LNCAP (cell line): ENCODE results near the gene MEFV.

Experiments
- CTCF ChIP-seq: fragments of 450-650 bp; IDR thresholded peaks from 2 replicates; pipeline ENCODE4 v1.5.1; 2017; ENCODE audit warnings: mild to moderate bottlenecking

The MEFV gene

GRCh38 chr16:3246002-3246401 is 10.4 kb downstream of the MEFV start:
- no peak for TF ChIP-seq CTCF

GRCh38 chr16:3243882-3244281 is 12.6 kb downstream of the MEFV start:
- no peak for TF ChIP-seq CTCF

GRCh38 chr16:3242709-3243108 is 13.7 kb downstream of the MEFV start:
- TF ChIP-seq CTCF = no peak

GRCh38 chr16:3241761-3242160 is 14.7 kb downstream of the MEFV start:
- TF ChIP-seq CTCF = no peak

- TF ChIP-seq CTCF = no peak
Measured at GRCh38 chr16:3235856-3236669, 20.4 kb downstream of the MEFV start.

- TF ChIP-seq CTCF = no peak
Measured at GRCh38 chr16:3234857-3235561, 21.4 kb downstream of the MEFV start, which contains the start of gene ZNF200. Gene ZNF200 (minus strand): TSS chr16:3235158. CDS start chr16:3233755, 1,403 bp downstream.

- TF ChIP-seq CTCF = no peak
Measured at GRCh38 chr16:3234543-3234856, 21.9 kb downstream of the MEFV start.
